SU-DHL-6 (cell line): ENCODE data around the gene SCYGR2.

ENCODE experiments used
- CTCF ChIP-seq: fragments of 200-600 bp; sonication (generic); IDR thresholded peaks from one replicate; pipeline ENCODE4 v1.5.1; 2017; ENCODE audit warnings: antibody characterized with exemption, mild to moderate bottlenecking, low read length, moderate library complexity; ENCODE audit not compliant: insufficient read depth, poor library complexity, severe bottlenecking
- EZH2phosphoT487 ChIP-seq: fragments of 200-600 bp; sonication (generic), shearing (Covaris generic); conservative IDR thresholded peaks from 2 replicates; pipeline ENCODE4 v1.6.1; 2018; ENCODE audit warnings: mild to moderate bottlenecking, antibody characterized with exemption, low read length, moderate library complexity, mixed read lengths

GRCh38 chr2:227592694-227593387, 5.9 kb upstream of the SCYGR2 start:
- TF ChIP-seq CTCF = no peak
- no peak for TF ChIP-seq EZH2phosphoT487
